Subcutaneous abdominal adipose tissue (tissue), 5 donors: ENCODE results near the gene MBLAC1.
"Not testable (repeated sequence)": the region's sequence is repeated elsewhere in the genome, so short reads cannot be mapped to it uniquely, and the experiment has no call there.

Experiments
- H3K27ac ChIP-seq: one replicate; pipeline ENCODE4 v1.7.0; 2013; ENCODE audit warnings: low read depth, mild to moderate bottlenecking, inconsistent platforms, low read length, moderate library complexity
- H3K27me3 ChIP-seq, 5 donors: one replicate each; pipeline ENCODE4 v1.7.0; 2013; ENCODE audit warnings: low read length in 5 of 5, inconsistent platforms in 1 of 5; ENCODE audit not compliant: control insufficient read depth in 5 of 5, insufficient read depth in 4 of 5
- H3K36me3 ChIP-seq, 5 donors: one replicate each; pipeline ENCODE4 v1.7.0; 2013; ENCODE audit warnings: low read length in 5 of 5; ENCODE audit not compliant: control insufficient read depth in 5 of 5, insufficient read depth in 5 of 5
- H3K4me1 ChIP-seq, 5 donors: one replicate each; pipeline ENCODE4 v1.7.0; 2013; ENCODE audit warnings: low read length in 5 of 5, mild to moderate bottlenecking in 3 of 5, moderate library complexity in 1 of 5; ENCODE audit not compliant: control insufficient read depth in 5 of 5, insufficient read depth in 5 of 5
- H3K4me3 ChIP-seq, 5 donors: one replicate each; pipeline ENCODE4 v1.7.0; 2013; ENCODE audit warnings: low read length in 5 of 5, low read depth in 1 of 5
- H3K9ac ChIP-seq, 5 donors: one replicate each; pipeline ENCODE4 v1.7.0; 2013; ENCODE audit warnings: low read length in 5 of 5, mild to moderate bottlenecking in 4 of 5, moderate library complexity in 3 of 5
- H3K9me3 ChIP-seq, 5 donors: one replicate each; pipeline ENCODE4 v1.7.0; 2013; ENCODE audit warnings: low read length in 5 of 5; ENCODE audit not compliant: control insufficient read depth in 5 of 5
- donor health status: healthy.
- donor health status: healthy.
- donor health status: healthy.
- donor health status: healthy.
- donor health status: healthy.

The MBLAC1 gene

GRCh38 chr7:100132126-100132525, 5.4 kb downstream of the MBLAC1 start:
- no peak overlapping the region for H3K9ac ChIP-seq
- H3K27ac ChIP-seq, result no peak overlapping the region
- peaks cover 2 to 19% (median 17%) of the 10 kb centered on the region in 5 donors for H3K4me1 ChIP-seq
- peaks cover 0 to 6% (median 0%) of the 10 kb centered on the region in 5 donors for H3K27me3 ChIP-seq
- no peaks in the 10 kb centered on the region for H3K9me3 ChIP-seq
- H3K36me3 ChIP-seq, result no peaks in the 10 kb centered on the region
- H3K4me3 ChIP-seq, result no peak overlapping the region

GRCh38 chr7:100132697-100133151, 6.0 kb downstream of the MBLAC1 start:
- H3K27me3 ChIP-seq, result peaks cover 0 to 6% (median 0%) of the 10 kb centered on the region in 5 donors
- H3K9ac ChIP-seq, result no peak overlapping the region
- H3K9me3 ChIP-seq, result no peaks in the 10 kb centered on the region
- H3K27ac ChIP-seq, result no peak overlapping the region
- H3K4me3 ChIP-seq, result no peak overlapping the region
- H3K36me3 ChIP-seq, result no peaks in the 10 kb centered on the region
- H3K4me1 ChIP-seq, result peaks cover 2 to 15% (median 13%) of the 10 kb centered on the region in 5 donors

- Histone ChIP-seq H3K27ac (no peak overlapping the region), H3K9me3 (no peaks in the 10 kb centered on the region), H3K4me3 (no peak overlapping the region), H3K27me3 (peaks cover 0 to 5% (median 2%) of the 10 kb centered on the region in 5 donors), H3K4me1 (no peaks in the 10 kb centered on the region), H3K36me3 (no peaks in the 10 kb centered on the region), H3K9ac (no peak overlapping the region)
These were observed 11.3 kb downstream of the MBLAC1 start for GRCh38 chr7:100137851-100138760.

- Histone ChIP-seq H3K9me3 (no peaks in the 10 kb centered on the region), H3K9ac (no peak overlapping the region), H3K4me3 (no peak overlapping the region)
These were observed 14.8 kb downstream of the MBLAC1 start for GRCh38 chr7:100141555-100141949.

GRCh38 chr7:100142461-100142860, 15.7 kb downstream of the MBLAC1 start:
- no peak overlapping the region for H3K27ac ChIP-seq

More at GRCh38 chr7:100141555-100141949, 14.8 kb downstream of the MBLAC1 start:
- H3K4me1 ChIP-seq, result no peaks in the 10 kb centered on the region
- H3K36me3 ChIP-seq, result no peaks in the 10 kb centered on the region
- H3K27me3 ChIP-seq, result peaks cover 0 to 5% (median 0%) of the 10 kb centered on the region in 5 donors
- no peak overlapping the region for H3K27ac ChIP-seq

GRCh38 chr7:100146350-100146749, 19.6 kb downstream of the MBLAC1 start:
- H3K27ac ChIP-seq, H3K9me3 ChIP-seq, H3K27me3 ChIP-seq, H3K9ac ChIP-seq, H3K36me3 ChIP-seq, H3K4me3 ChIP-seq: not testable (repeated sequence)
- H3K4me1 ChIP-seq, result peaks cover 2 to 21% (median 20%) of the 10 kb centered on the region in 5 donors

More at GRCh38 chr7:100142461-100142860, 15.7 kb downstream of the MBLAC1 start:
- Histone ChIP-seq H3K9ac (no peak overlapping the region), H3K4me1 (no peaks in the 10 kb centered on the region), H3K9me3 (no peaks in the 10 kb centered on the region), H3K27me3 (peaks cover 0 to 5% (median 0%) of the 10 kb centered on the region in 5 donors), H3K36me3 (no peaks in the 10 kb centered on the region), H3K4me3 (no peak overlapping the region)

GRCh38 chr7:100147278-100147677, 20.5 kb downstream of the MBLAC1 start:
- Histone ChIP-seq H3K36me3 (no peaks in the 10 kb centered on the region), H3K4me3 (no peak overlapping the region), H3K9me3 (no peaks in the 10 kb centered on the region), H3K4me1 (peaks cover 2 to 25% (median 20%) of the 10 kb centered on the region in 5 donors), H3K27me3 (peaks cover 0 to under 1% (median 0%) of the 10 kb centered on the region in 5 donors), H3K27ac (no peak overlapping the region), H3K9ac (no peak overlapping the region)

GRCh38 chr7:100148225-100148558, 21.4 kb downstream of the MBLAC1 start:
- peak overlapping the region; percentile 37 for H3K27ac ChIP-seq
- H3K9me3 ChIP-seq, result no peaks in the 10 kb centered on the region
- no peaks in the 10 kb centered on the region for H3K27me3 ChIP-seq
- peaks cover 2 to 29% (median 20%) of the 10 kb centered on the region in 5 donors for H3K4me1 ChIP-seq
- H3K4me3 ChIP-seq, result peak overlapping the region; percentile 59 to 99 (median 93)
- peaks cover 0 to 4% (median 2%) of the 10 kb centered on the region in 5 donors for H3K36me3 ChIP-seq
- H3K9ac ChIP-seq, result peak overlapping the region in 3 of 5 donors; percentile 59 to 72 (median 59)

- Histone ChIP-seq H3K4me1 (peaks cover 2 to 30% (median 21%) of the 10 kb centered on the region in 5 donors), H3K27me3 (no peaks in the 10 kb centered on the region), H3K36me3 (peaks cover 0 to 9% (median 8%) of the 10 kb centered on the region in 5 donors), H3K9ac (peak within 1 kb of the TSS; percentile 73 to 95 (median 92)), H3K4me3 (peak within 1 kb of the TSS; percentile 89 to 99 (median 93)), H3K27ac (peak within 1 kb of the TSS; percentile 86), H3K9me3 (no peaks in the 10 kb centered on the region)
These were observed 22.0 kb downstream of the MBLAC1 start, which contains the start of gene LAMTOR4 for GRCh38 chr7:100148559-100149328. Gene LAMTOR4 (plus strand): TSS chr7:100148918. CDS start chr7:100148973, 55 bp downstream.
